HG02870 (cell line): ENCODE measurements around the gene LOXL4.

Experiments
- ATAC-seq: cut with Tn5 transposase; IDR thresholded peaks from one replicate; pipeline ENCODE4 v1.9.1; 2021; ENCODE audit warnings: mild to moderate bottlenecking, moderate library complexity; ENCODE audit not compliant: unreplicated experiment

LOXL4 gene

DNA sequence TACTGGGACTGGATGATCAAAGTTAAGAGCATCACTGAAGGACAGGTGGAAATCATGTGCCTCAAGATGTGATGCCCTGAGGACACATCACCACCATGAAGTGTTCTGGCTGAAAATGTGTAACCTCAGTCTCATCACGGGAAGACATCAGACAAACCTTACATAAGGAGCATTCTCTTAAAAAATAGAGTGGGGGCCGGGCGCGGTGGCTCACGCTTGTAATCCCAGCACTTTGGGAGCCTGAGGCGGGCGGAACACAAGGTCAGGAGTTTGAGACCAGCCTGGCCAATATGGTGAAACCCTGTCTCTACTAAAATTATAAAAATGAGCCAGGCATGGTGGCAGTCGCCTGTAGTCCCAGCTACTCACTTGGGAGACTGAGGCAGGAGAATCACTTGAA, 65.6 kb downstream of the LOXL4 start:
- ATAC-seq = no peak

DNA sequence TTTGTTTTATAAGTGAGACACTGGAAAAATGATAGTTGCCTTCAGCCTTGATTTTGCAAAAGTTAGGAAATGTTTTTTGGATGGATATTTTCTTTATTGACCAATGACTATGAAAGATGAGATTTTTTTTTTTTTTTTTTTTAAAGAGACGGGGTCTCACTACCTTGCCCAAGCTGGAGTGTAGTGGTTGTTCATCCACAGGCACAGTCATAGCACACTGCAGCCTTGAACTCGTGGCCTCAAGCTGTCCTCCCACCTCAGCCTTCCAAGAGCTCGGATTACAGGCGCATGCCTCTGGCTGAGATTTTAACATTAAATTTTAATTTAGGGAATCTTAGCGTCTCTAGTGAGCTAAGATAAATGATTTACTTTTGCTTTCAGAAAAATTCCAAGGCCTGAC, 66.2 kb downstream of the LOXL4 start:
- no peak for ATAC-seq
